Spleen (tissue), 13 donors: ENCODE measurements around the gene ADRB1. TPM values are rescaled to one million over a fixed set of nuclear protein-coding genes. Genes with fewer than 3 reads are reported as not detected.

ENCODE experiments used
- DNase-seq: peaks from one replicate; pipeline ENCODE4 v3.0.0-alpha.2; 2020
- H3K27ac ChIP-seq, 8 donors: fragments of 200-600 bp; sonication (generic) in 7 of 8; 1 replicate in 4 of 8; 2 replicates in 4 of 8; pipeline versions ENCODE4 v1.5.0 to v1.8.0; 2016 to 2021; ENCODE audit warnings: inconsistent platforms in 4 of 8, mild to moderate bottlenecking in 4 of 8, moderate library complexity in 1 of 8
- H3K27me3 ChIP-seq, 7 donors: fragments of 200-600 bp; sonication (generic) in 6 of 7; replicated peaks in 1 of 7; 1 replicate in 4 of 7; 2 replicates in 3 of 7; pipeline versions ENCODE4 v1.5.0 to v1.8.0; 2016 to 2021; ENCODE audit warnings: inconsistent platforms in 3 of 7, mild to moderate bottlenecking in 1 of 7
- H3K36me3 ChIP-seq, 6 donors: fragments of 200-600 bp; sonication (generic) in 5 of 6; 1 replicate in 4 of 6; 2 replicates in 2 of 6; pipeline versions ENCODE4 v1.5.0 to v1.8.0; 2016 to 2021; ENCODE audit warnings: inconsistent platforms in 2 of 6
- H3K4me1 ChIP-seq, 6 donors: fragments of 200-600 bp; sonication (generic) in 5 of 6; 1 replicate in 3 of 6; 2 replicates in 3 of 6; pipeline versions ENCODE4 v1.5.0 to v1.8.0; 2016 to 2021; ENCODE audit warnings: inconsistent platforms in 3 of 6
- H3K4me3 ChIP-seq, 8 donors: fragments of 200-600 bp; sonication (generic) in 7 of 8; 1 replicate in 4 of 8; 2 replicates in 4 of 8; pipeline versions ENCODE4 v1.5.0 to v1.8.0; 2016 to 2021; ENCODE audit warnings: inconsistent platforms in 4 of 8, mild to moderate bottlenecking in 4 of 8, moderate library complexity in 2 of 8
- H3K9me3 ChIP-seq, 8 donors: fragments of 200-600 bp; sonication (generic) in 7 of 8; 1 replicate in 4 of 8; 2 replicates in 4 of 8; pipeline versions ENCODE4 v1.5.0 to v1.8.0; 2016 to 2021; ENCODE audit warnings: inconsistent platforms in 4 of 8
- POLR2A ChIP-seq, 3 donors: fragments of 450-650 bp; IDR thresholded peaks; one replicate each; pipeline ENCODE4 v1.5.1; 2017; ENCODE audit warnings: antibody characterized with exemption in 3 of 3, mild to moderate bottlenecking in 1 of 3
- POLR2AphosphoS5 ChIP-seq, 3 donors: sonication (generic); formaldehyde crosslinking; IDR thresholded peaks; one replicate each; pipeline ENCODE4 v1.5.1; 2017; ENCODE audit warnings: antibody characterized with exemption in 3 of 3
- WGBS, 5 donors: extraction: QIAGEN DNeasy Blood & Tissue Kit in 3 of 5; methylation state at CpG; one replicate each; pipeline versions ENCODE4 v1.1.5 to v1.1.7; 2013 to 2018; 5-methylcytosine and 5-hydroxymethylcytosine counted together
- intact Hi-C: fragments of 100-400 bp; cut with DNase I; formaldehyde crosslinking; loops from one replicate; pipeline ENCODE4 v1.15.0; 2023; ENCODE audit warnings: low total_unique reads
- long read RNA-seq, 2 donors: transcript quantifications; one replicate each; lab custom pipeline, GENCODE V29; 2026
- polyA plus RNA-seq, 3 donors: library from polyadenylated mRNA; stranded (reverse); fragments of 200-250 nt; gene quantifications; one replicate each; pipeline ENCODE4 v1.2.1, GENCODE V29; 2013
- total RNA-seq, 7 donors: library from RNA; depleted of rRNA in 3 of 7; stranded (reverse); fragments of >200 nt in 3 of 7; fragmentation: NEBNext Ultra II Directional in 4 of 7; extraction: Animal tissue kit (Norgen Biotek cat#: 25700) in 4 of 7; gene quantifications; one replicate each; pipeline versions ENCODE4 v1.1.0 to v1.2.1, GENCODE V29; 2016 to 2021
- TF ChIP-seq, protein P1 (sequence below), 11 experiments: fragments of 200-600 bp in 7 of 11; fragments of 450-650 bp in 4 of 11; sonication (generic) in 4 of 11; IDR thresholded peaks in 8 of 11; conservative IDR thresholded peaks in 3 of 11; 1 replicate in 7 of 11; 2 replicates in 4 of 11; pipeline versions ENCODE4 v1.4.0 to v1.8.0; 2016 to 2021; ENCODE audit warnings: antibody characterized with exemption in 11 of 11, inconsistent platforms in 4 of 11, mild to moderate bottlenecking in 1 of 11
- donor health status: healthy with polysubstance abuse.
- donor health status: DM: no; HTN: no; CAD: no; lungs with moderate emphysema.
- donor health status: DM: no; HTN: no; CAD: no.
- donor health status: Bipolar disorder and iron deficiency.
- donor health status: healthy.
- donor health status: DM: no; HTN: no; CAD: no.
- donor health status: DM: yes; HTN: yes; CAD: no.

Gene ADRB1
- total RNA-seq (1 to 10 TPM; 1.5 to 4.8 (median 3.0) TPM), polyA plus RNA-seq (under 1 TPM; 0.47 to 0.83 (median 0.50) TPM)
- long read RNA-seq, donor 1, partial matches to known transcripts, result 0 of 2 reads
- long read RNA-seq, donor 1, other reads (novel, unspliced or antisense), result 0 of 2 reads
- long read RNA-seq, donor 2, partial matches to known transcripts, result 0 of 2 reads
- long read RNA-seq, donor 2, other reads (novel, unspliced or antisense), result 0 of 2 reads

DNA sequence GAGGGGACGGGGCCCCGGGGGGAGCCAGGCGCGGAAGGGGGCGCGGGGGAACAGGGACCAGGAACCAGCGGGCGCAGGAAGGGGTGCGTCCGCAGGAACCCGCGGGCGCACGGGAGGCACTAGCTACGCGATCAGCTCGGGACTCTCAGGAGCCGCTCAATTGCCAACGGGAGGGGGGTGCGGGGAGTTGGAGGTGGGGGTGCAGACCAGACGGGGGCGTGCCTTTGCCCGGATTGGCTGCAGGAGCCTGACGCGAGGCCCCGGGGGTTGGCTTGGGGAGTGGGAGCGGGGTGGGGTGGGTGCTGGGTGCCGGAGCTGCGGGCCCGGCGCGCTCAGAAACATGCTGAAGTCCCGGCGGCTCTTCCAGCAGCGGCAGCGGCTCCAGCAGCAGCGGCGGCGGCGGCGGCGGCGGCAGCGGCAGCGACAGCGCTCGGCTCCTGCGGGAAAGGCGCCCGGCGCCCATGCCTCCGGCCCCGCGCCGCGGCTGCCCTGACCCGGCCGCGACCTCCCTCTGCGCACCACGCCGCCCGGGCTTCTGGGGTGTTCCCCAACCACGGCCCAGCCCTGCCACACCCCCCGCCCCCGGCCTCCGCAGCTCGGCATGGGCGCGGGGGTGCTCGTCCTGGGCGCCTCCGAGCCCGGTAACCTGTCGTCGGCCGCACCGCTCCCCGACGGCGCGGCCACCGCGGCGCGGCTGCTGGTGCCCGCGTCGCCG lies at the start of gene ADRB1:
TSS of gene ADRB1 (plus strand) at position 335 of the 715 bp plus-strand sequence. CDS start at position 602, 267 bp downstream.
- 0 to 2% (median 2%) methylated on average over 10 to 90 of the region's 90 CpGs for WGBS, 5 donors
- intact Hi-C loops, result no loop called here

DNA sequence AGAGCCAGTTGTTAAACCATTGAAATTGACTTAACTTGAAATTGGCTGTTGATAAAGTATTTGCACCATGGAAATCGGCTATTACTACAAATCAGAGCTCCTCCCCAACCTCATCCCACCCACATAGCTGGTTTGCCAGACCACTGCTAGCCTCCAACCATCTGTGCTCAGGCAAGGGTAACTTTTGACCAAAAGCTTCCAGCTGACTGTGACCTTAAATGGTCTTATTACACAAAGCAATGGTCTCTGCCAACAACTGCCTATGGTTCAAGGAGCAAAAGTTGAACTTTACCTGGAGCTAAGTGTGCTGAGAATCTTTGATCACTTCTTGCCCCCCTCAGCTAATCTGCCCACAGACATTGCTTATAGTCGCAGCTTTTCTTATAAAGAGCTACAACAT lies 48.5 kb upstream of the ADRB1 start:
- H3K27me3 ChIP-seq, result no peaks in the 10 kb centered on the region

More for the DNA sequence above, at the start of gene ADRB1:
- Histone ChIP-seq H3K4me3 (peak within 1 kb of the TSS; percentile 25 to 78 (median 50)), H3K9me3 (no peaks in the 10 kb centered on the region), H3K27ac (peak within 1 kb of the TSS in 7 of 8 donors; percentile 51 to 83 (median 77)), H3K27me3 (peaks cover 0 to 85% (median 29%) of the 10 kb centered on the region in 7 donors), H3K4me1 (peaks cover 5 to 53% (median 35%) of the 10 kb centered on the region in 6 donors), H3K36me3 (no peaks in the 10 kb centered on the region)
- TF ChIP-seq POLR2AphosphoS5 (IDR thresholded peaks at IDR 0.05) (peak in 2 of 3 donors; percentile 69 to 79), POLR2A (IDR thresholded peaks at IDR 0.05) (peak in 1 of 3 donors; percentile 13)
- TF ChIP-seq, protein P1, sequence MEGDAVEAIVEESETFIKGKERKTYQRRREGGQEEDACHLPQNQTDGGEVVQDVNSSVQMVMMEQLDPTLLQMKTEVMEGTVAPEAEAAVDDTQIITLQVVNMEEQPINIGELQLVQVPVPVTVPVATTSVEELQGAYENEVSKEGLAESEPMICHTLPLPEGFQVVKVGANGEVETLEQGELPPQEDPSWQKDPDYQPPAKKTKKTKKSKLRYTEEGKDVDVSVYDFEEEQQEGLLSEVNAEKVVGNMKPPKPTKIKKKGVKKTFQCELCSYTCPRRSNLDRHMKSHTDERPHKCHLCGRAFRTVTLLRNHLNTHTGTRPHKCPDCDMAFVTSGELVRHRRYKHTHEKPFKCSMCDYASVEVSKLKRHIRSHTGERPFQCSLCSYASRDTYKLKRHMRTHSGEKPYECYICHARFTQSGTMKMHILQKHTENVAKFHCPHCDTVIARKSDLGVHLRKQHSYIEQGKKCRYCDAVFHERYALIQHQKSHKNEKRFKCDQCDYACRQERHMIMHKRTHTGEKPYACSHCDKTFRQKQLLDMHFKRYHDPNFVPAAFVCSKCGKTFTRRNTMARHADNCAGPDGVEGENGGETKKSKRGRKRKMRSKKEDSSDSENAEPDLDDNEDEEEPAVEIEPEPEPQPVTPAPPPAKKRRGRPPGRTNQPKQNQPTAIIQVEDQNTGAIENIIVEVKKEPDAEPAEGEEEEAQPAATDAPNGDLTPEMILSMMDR (IDR thresholded peaks at IDR 0.05 in 8 of 11, conservative IDR thresholded peaks at IDR 0.05 in 3 of 11), result no peak
- peak; percentile 89 for DNase-seq

DNA sequence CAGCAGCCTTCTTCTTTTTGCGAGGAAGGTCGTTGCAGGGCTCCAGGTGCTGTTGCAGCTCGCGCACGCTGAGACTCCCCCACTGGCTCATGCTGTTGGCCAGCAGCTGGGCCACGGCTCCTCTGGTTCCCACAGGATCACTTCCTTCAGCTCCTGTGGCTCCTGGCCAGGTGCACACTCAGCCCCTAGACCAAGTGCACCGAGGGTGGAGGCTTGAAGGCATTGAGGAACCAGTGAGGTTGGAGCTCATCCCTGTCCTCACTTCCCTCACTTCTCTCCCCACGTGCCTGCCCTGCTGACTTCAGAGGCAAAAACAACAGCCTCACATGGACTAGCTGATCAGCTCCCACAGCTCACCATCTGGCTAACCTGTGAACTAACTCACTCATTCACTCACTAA lies 46.2 kb upstream of the ADRB1 start:
- no peak for TF ChIP-seq POLR2A (IDR thresholded peaks at IDR 0.05)
- TF ChIP-seq, protein P1 (IDR thresholded peaks at IDR 0.05 in 8 of 11, conservative IDR thresholded peaks at IDR 0.05 in 3 of 11), result no peak
- TF ChIP-seq POLR2AphosphoS5 (IDR thresholded peaks at IDR 0.05), result no peak
- WGBS, 5 donors, result 50 to 69% (median 65%) methylated on average over 6 to 8 of the region's 8 CpGs

More for the DNA sequence above, 48.5 kb upstream of the ADRB1 start:
- Histone ChIP-seq H3K9me3 (no peaks in the 10 kb centered on the region), H3K4me3 (no peak overlapping the region), H3K36me3 (no peaks in the 10 kb centered on the region), H3K27ac (no peak overlapping the region), H3K4me1 (peaks cover 0 to 36% (median 24%) of the 10 kb centered on the region in 6 donors)
- intact Hi-C loops, result no loop called here
- TF ChIP-seq POLR2A (IDR thresholded peaks at IDR 0.05) (no peak), POLR2AphosphoS5 (IDR thresholded peaks at IDR 0.05) (no peak)
- TF ChIP-seq, protein P1 (IDR thresholded peaks at IDR 0.05 in 8 of 11, conservative IDR thresholded peaks at IDR 0.05 in 3 of 11), result no peak
- no peak for DNase-seq
- WGBS, 5 donors, result 89 to 92% (median 91%) methylated on average over 2 of the region's 2 CpGs

DNA sequence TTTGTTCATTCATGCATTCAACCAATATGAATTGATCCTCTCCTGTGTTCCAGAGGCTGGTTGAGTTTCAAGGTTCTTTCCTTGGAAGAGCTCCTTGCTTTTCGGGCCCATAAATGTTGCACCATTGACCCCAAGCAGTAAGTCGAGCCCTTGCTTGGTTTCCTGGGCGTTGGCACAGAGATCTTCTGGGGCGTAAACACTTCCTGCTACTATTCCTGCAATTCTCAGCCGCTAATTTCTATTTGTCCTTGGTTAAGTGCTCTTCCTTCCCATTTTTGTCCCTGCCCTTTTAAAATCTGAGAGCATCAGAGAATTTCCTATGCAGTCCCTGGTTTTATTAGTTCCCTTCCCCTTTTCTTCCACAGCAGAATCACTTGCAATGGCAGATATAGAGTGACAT lies 44.1 kb upstream of the ADRB1 start:
- Histone ChIP-seq H3K36me3 (no peaks in the 10 kb centered on the region), H3K9me3 (no peaks in the 10 kb centered on the region), H3K27me3 (no peaks in the 10 kb centered on the region), H3K27ac (peak overlapping the region in 6 of 8 donors; percentile 40 to 72 (median 52)), H3K4me3 (no peak overlapping the region), H3K4me1 (peaks cover 0 to 36% (median 17%) of the 10 kb centered on the region in 6 donors)
- intact Hi-C loops, result no loop called here
- TF ChIP-seq, protein P1 (IDR thresholded peaks at IDR 0.05 in 8 of 11, conservative IDR thresholded peaks at IDR 0.05 in 3 of 11), result no peak
- TF ChIP-seq POLR2AphosphoS5 (IDR thresholded peaks at IDR 0.05), result no peak
- TF ChIP-seq POLR2A (IDR thresholded peaks at IDR 0.05), result no peak
- WGBS, 5 donors, result 13 to 33% (median 25%) methylated on average over 5 of the region's 5 CpGs
- DNase-seq, result no peak

More for the DNA sequence above, 46.2 kb upstream of the ADRB1 start:
- no peaks in the 10 kb centered on the region for H3K9me3 ChIP-seq
- H3K4me1 ChIP-seq, result peaks cover 0 to 46% (median 24%) of the 10 kb centered on the region in 6 donors
- no peak overlapping the region for H3K27ac ChIP-seq
- H3K36me3 ChIP-seq, result no peaks in the 10 kb centered on the region
- no peak for DNase-seq
- no peak overlapping the region for H3K4me3 ChIP-seq
- no peaks in the 10 kb centered on the region for H3K27me3 ChIP-seq
- intact Hi-C loops, result no loop called here
